NCI-H1436 treated with DMSO at 0.1 percent for 48 hours (cell line): Measurements from ENCODE around the gene KRT8.
A peak's percentile ranks its signal among the peaks of the same experiment; 100 is the strongest.
"Not testable (repeated sequence)": the region's sequence is repeated elsewhere in the genome, so short reads cannot be mapped to it uniquely, and the experiment has no call there.

Source experiments
- DNase-seq: peaks from one replicate; lab custom pipeline; 2025; lab: John Stamatoyannopoulos, UW

The KRT8 gene

DNA sequence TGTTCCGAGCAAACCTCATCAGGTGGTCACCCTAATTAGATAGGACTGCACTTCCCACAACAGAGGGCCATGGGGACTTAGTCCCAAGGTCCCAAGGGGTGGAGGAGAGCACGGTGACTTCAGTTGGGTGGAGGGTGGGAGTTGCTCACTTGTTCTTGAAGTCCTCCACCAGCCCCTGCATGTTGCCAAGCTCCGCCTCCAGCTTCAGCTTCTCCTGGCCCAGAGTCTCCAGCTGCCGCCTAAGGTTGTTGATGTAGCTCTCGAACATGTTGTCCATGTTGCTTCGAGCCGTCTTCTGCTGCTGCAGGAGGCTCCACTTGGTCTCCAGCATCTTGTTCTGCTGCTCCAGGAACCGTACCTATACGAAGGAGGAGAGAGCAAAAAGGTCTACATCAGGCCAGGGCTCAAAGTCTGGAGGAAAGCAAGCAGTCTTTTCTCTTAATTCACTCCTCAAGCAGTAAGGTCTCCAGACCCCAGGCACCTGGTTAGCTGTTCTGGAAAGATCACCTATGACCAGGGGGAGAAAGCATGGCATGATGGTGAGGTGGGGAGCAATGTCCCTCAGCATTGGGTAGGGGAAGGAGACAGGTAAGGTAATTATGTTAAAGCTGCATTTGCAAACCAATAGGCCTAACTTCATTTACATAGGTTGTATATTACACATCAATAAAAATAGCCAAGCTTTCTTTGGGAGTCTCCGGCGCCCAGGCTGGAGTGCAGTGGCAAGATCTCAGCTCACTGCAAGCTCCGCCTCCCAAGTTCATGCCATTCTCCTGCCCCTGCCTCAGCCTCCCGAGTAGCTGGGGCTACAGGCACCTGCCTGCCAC, 2.9 kb downstream of the KRT8 start:
- DNase-seq = no peak

DNA sequence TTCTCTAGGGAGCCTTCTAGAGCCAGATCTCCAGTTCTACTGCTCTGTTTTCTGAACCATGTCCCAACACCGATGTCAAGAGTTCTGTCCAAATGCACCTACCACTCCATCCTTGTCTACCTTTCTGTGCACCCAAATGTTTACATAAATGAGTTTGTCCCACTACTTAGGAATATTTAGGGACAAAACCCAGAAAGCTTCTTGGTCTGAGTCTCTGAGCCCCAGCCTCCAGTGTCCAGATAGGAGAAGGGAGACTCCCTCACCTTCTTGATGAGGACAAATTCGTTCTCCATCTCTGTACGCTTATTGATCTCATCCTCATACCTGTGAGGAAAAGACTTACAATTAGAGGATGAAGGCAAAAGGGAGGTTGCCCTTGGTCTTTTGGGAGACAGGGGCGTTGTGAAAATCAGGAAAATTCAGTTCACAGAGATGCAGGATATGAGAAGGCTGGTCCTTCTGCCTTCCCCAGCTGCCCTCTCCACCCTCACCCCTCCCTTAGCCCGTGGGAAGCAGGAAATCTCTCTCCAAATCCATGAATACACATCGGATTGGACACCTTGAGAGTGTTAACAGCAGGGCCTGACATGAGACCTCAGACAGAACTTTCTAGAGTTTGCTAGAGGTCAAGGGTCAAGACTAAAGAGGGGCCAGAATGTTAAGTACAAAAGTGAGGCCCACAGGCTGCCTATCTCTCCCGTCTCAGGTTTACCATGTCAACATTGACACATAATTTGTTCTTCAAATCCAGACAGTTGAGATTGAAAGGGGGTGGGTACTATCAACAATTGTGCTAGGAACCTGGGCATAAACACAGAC, 3.8 kb downstream of the KRT8 start:
- DNase-seq = no peak

DNA sequence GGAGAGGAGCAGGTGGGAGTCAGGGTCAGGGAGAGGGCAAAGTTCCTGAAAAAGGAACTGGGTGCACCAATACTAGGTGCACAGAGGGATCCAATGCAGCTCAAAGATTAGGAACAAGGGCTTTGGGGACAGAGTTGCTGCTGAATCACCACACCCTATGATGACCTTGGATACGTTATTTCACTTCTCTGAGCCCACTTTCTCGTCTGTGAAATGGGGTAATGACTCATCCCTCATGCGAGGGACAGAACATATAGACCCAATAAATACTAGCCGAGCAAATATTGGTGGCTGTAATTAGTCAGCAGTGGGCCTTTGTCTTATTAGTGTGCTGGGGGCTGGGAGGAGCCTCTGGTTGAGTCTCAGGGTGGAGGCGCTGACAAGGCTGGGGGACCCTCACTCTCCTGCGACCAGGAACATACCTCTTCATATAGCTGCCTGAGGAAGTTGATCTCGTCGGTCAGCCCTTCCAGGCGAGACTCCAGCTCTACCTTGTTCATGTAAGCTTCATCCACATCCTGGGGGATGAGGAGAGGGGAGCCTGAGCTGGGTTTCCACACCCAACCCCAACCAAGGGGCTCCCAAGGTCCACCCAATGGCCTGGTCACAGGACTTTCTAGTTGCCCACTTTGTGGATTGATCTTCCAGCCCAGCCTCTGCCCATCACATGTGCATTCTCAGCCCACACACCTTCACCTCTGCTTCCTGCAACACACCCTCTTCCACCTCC, 4.5 kb downstream of the KRT8 start:
- no peak for DNase-seq

DNA sequence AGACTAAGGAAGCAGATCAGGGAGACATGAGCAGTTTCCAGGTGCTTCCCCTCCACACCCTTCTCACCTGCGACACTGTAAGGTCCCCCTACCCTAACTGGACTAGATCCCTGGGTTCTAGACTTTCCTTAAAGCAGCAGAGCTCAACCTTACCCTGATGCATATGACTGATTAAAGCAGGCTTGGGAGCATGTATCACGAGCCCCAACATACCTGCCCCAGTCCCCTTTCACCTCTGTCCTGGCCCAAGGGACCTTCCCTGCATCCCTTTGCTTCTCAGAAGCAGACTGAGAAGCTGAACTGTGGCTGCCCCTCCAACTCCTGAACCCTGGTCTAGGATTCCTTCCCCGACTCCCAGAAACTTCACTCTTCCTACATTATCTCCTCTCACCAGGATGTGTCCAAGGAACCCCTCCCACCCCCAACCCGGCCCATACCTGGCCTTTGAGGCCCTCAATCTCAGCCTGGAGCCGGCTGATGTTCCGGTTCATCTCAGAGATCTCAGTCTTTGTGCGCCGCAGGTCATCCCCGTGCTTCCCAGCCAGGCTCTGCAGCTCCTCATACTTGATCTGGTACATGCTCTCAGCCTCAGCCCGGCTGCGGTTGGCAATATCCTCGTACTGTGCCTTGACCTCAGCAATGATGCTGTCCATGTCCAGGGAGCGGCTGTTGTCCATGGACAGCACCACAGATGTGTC, 5.4 kb downstream of the KRT8 start:
- DNase-seq = no peak

DNA sequence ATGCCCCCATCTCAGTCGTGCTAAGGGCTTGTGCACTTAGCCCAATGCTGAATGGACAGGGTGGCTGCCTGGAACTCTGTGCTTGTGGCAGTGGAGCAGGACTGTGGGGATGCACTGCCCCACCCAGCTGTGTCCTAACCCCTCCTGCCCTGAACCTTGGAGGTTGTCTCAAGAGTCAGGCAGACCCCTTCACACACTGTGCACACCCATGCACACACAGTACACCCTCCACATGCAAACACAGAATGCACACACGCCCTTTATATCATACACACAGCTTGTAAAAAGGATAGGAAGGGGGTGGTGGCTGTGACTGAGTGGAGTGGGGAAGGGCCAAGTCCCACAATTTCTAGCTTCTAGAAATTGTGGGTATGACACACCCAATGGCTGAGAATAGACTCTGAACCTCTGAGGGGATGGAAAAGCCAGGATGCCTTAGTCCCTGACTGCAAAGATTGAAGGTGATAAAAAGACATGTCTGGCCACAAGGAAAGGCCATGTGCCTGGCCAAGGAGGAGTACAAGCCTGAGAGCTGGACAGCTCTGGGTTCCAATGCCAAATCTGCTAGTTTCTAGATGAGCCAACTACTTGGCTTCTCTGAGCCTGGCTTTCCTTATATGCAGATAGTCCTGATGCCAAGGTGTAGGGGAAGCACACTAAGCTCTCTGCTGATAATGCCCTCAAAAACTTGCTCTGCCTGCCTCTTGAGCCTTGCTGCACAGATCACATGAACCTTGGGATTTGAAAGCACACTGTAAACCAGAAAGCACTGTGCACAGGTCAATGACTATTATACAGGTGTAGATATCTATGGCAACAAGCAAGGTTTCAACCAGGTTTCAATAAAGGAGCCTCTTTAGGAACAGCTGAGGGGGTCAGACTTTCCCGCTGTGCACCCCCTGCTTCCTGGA, 8.4 kb downstream of the KRT8 start:
- DNase-seq = no peak

GRCh38 chr12:52895726-52896189, 9.1 kb downstream of the KRT8 start:
- DNase-seq = no peak

DNA sequence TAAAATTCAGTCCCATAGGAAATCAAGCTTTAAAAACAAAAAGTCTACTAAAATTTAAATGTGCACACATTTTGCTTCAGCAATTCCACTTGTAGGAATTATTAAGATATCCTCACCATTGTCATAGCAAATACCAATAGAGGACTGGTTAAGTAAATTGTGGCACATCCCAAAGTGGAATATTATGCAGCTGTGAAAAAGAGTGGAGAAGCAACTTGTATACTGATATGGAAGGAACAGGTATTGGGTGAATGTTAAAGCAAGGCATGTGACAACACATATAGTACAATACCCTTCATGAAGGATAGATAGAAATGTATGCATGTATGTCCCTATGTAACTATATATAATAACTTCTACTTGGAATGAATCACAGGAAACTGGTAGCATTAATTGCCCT, 11.9 kb downstream of the KRT8 start:
- DNase-seq = no peak

- DNase-seq = no peak
These were observed 12.5 kb downstream of the KRT8 start for GRCh38 chr12:52892207-52892852.

DNA sequence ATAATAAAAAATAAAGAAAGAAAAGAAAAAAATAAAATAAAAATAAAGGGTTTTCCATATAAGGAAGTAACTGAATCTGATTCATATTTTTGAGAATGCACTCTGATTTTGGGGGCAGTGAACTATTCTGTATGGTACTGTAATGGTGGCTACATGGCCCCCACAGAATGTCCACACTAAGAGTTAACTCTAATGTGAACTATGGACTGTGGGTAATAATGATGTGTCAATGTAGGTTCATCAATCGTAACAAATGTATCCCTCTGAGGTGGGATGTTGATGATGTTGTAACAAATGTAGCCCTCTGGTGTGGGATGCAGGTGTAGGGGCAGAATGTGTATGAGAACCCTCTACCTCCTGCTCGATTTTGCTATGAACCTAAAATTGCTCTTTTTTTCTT, 13.8 kb downstream of the KRT8 start:
- DNase-seq = no peak

DNA sequence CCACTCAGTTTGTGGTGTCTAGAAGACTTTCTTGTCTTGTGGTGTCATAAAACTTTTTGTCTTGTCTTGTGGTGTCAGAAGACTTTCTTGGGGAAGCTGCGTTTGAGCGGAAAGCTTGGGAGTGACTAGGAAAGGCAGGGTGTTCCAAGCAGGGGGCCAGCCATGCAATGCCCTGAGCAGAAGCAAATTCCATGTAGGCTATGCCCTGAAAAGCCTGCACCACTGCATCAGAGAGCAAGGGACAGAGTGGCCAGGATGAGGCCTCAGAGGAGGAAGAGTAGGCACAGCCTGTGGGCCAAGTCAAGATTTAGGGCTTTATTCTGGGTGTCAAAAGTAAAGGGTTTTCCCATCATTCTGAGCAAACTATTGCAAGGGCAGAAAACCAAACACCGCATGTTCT, 14.5 kb downstream of the KRT8 start:
- no peak for DNase-seq

- DNase-seq = no peak
These were observed 20.2 kb downstream of the KRT8 start for GRCh38 chr12:52884526-52885293.

- not testable (repeated sequence) for DNase-seq
These were observed 24.4 kb downstream of the KRT8 start for GRCh38 chr12:52880499-52880898.

DNA sequence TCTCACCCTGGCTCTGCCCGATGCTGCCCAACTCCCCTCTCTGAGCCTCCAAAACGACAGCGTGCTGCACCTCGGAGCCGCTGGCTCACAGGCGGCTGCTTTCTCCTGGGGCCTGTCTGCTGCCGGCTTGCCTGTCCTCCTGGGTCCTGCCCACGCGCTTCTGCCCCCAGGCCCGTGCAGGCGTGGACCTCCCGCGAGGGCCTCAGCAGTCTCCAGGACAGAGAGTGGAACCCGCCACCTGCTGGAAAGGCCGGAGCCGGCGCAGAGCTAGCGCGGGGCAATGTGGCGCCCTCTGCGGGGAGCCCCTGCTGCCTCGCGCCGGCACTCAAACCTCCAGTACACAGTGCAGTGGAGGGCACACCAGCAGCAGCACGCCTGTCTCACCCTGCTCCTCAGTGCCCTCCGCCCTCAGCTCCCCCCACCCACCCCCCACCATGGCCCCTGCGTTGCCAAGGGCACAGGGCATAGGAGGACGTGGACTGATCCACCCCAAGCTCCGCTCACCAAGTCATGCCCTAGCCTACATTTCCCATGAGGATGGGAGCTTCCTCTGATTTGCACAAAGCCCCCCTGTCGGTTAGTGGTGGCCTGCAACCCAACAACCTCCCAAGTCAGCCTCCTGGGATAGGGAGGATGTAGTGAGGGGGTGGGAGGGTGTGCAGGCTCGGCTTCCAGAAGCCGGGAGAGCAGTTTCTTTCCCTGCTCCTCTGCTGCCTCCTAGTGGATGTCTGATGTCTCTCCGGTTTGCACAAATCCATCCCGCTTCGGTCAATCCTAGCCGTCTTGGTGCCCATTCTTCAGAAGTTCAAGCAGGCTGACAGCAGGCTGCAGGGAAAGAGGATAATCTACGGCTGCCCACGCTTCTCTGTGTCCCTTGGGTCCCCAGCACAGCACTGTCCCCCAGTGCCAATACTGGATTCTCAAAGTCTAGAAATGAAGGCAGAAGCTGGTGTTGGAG, 25.2 kb downstream of the KRT8 start:
- peak; percentile 29 for DNase-seq

DNA sequence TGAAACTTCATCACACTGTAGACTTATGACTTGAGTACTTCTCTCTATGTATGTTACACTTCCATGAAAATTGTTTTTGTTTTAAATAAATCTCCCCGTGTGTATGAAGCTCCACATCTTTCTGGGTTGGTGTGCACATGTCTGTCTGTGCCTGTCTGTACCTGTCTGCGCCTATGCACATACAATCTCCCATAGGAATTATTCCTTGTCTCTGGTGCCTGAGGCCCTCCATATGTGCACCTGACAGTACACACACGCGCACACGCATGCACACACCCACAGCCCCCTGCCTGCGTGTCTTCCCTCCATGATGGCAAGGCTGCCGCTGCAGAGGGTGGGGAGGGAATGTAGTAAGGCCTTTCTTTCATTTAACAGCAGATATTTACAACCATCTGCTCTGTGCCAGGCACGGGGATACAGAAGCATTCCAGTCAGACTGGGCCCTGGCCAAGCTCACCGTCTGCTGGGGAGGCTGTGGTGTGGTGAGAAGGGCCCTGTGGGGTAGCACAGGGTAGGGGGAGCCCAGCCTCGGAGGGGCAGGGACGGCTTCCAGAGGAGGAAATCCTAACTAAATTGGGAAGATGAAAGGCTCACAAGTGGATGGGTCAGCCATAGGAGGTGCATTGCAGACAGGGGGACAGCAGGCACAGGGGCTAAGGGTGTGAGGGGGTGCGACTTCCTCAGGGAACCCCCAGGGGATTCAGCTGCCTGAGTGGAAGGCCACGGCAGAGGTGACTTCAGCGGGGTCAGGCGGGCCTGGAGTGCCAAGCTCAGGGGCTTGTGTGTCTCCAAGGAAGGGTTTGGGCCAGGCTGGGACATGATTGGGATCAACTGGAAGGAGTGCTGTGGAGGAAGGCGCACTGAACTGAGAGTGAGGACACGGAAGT, 26.1 kb downstream of the KRT8 start:
- DNase-seq = no peak

DNA sequence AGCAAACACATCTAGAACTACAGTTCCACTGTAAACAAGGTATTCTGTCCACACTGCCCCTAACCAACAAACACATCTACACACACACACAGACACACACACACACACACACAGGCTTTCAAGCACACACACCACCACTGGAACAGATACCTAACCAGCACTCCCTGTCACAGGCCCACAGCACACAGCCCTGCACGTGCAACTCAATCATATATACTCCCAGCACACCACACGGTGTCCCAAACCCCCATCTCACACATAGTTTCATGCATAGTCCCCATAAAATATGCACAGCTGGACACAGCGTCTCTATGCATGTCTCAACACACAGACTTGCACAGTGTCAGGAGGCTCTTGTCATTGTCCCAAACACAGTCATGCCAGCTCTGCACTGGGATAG, 27.6 kb downstream of the KRT8 start:
- no peak for DNase-seq

DNA sequence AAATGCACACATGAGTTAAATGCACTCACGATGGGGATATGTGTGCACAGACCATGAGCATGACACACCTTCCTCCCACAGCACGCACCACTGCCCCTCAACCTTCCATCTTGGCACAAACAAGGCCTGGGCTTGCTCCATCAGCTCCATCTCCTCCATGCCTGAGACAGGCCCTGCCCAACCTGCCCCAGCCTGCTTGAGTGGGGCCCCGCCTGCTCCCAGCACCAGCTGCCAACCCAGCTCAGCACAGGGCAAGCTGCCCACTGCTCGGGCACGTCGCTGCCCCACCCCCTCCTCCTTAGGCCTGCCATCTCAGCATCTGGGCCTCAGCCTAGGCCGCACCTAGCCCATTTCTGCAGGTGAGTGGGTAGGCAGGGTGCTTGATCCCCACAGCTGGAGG, 28.5 kb downstream of the KRT8 start:
- no peak for DNase-seq
